DMS 273 (cell line): ENCODE data around the gene S100A8.
"Not testable (repeated sequence)": the region's sequence is repeated elsewhere in the genome, so short reads cannot be mapped to it uniquely, and the experiment has no call there.

Experiments
- DNase-seq: peaks from one replicate; lab custom pipeline; 2025; ENCODE audit not compliant: unreplicated experiment; lab: John Stamatoyannopoulos, UW

Gene S100A8

GRCh38 chr1:153390938-153391710 is at the start of gene S100A8:
S100A8 (minus strand) TSS chr1:153391073; CDS start chr1:153390535, 538 bp downstream.
- peak; percentile 49 for DNase-seq

- DNase-seq = no peak
Measured at GRCh38 chr1:153439273-153439672, 48.4 kb upstream of the S100A8 start.

- no peak for DNase-seq
Measured at GRCh38 chr1:153438599-153438998, 47.7 kb upstream of the S100A8 start.

- no peak for DNase-seq
Measured at GRCh38 chr1:153437236-153437635, 46.4 kb upstream of the S100A8 start.

GRCh38 chr1:153434746-153435455 is 44.0 kb upstream of the S100A8 start:
- no peak for DNase-seq

- DNase-seq = no peak
Measured at GRCh38 chr1:153432874-153433681, 42.2 kb upstream of the S100A8 start.

- no peak for DNase-seq
Measured at GRCh38 chr1:153431928-153432327, 41.1 kb upstream of the S100A8 start.

- no peak for DNase-seq
Measured at GRCh38 chr1:153431427-153431826, 40.6 kb upstream of the S100A8 start.

- DNase-seq = no peak
Measured at GRCh38 chr1:153431002-153431401, 40.1 kb upstream of the S100A8 start.

GRCh38 chr1:153430561-153430960 is 39.7 kb upstream of the S100A8 start:
- DNase-seq = no peak

GRCh38 chr1:153430166-153430553 is 39.3 kb upstream of the S100A8 start:
- no peak for DNase-seq

- DNase-seq = no peak
Measured at GRCh38 chr1:153429266-153430165, 38.6 kb upstream of the S100A8 start.

GRCh38 chr1:153428791-153429190 is 37.9 kb upstream of the S100A8 start:
- peak; percentile 8 for DNase-seq

GRCh38 chr1:153428073-153428638 is 37.3 kb upstream of the S100A8 start:
- DNase-seq = no peak

- DNase-seq = no peak
Measured at GRCh38 chr1:153426809-153427208, 35.9 kb upstream of the S100A8 start.

GRCh38 chr1:153422450-153423068 is 31.7 kb upstream of the S100A8 start:
- peak; percentile 69 for DNase-seq

- no peak for DNase-seq
Measured at GRCh38 chr1:153420306-153420705, 29.4 kb upstream of the S100A8 start.

- not testable (repeated sequence) for DNase-seq
Measured at GRCh38 chr1:153419436-153419793, 28.5 kb upstream of the S100A8 start.

- not testable (repeated sequence) for DNase-seq
Measured at GRCh38 chr1:153418758-153419435, 28.0 kb upstream of the S100A8 start.
